ENCODE data around the gene LYPLAL1. TPM values are rescaled to one million over a fixed set of nuclear protein-coding genes. Genes with fewer than 3 reads are reported as not detected.

Gene LYPLAL1
- total RNA-seq, 1 donor from 2014 or later = 35.3 TPM

DNA sequence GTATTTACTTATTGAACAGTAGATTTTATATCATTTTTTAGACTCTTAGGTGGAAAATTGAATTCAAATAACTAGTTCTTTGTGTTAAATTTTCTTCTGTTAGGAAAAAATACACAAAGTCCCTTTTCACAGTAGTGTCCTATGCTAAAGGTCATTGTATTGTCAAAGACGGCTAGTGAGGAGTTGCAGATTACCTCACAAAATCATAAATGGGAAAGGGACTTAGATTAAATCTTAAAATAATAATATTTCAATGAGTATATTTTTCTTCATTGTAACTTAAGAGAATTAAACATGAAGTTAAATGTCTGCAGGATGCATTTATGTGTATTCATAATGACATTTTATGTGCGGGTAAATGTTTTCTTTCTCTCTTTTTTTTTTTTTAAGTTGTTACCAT, 32.7 kb downstream of the LYPLAL1 start:
- H3K4me3 Mint-ChIP-seq = no peak overlapping the region
- peaks cover 10% of the 10 kb centered on the region for H3K4me1 Mint-ChIP-seq
- H3K27me3 Mint-ChIP-seq (ENCODE audit: low read depth) = no peaks in the 10 kb centered on the region
- DNase-seq (ENCODE audit: low spot score in 2 of 2, unreplicated experiment in 2 of 2) = no peak
- no peak overlapping the region for H3K27ac Mint-ChIP-seq
- no peaks in the 10 kb centered on the region for H3K9me3 Mint-ChIP-seq
- TF ChIP-seq, protein P1, sequence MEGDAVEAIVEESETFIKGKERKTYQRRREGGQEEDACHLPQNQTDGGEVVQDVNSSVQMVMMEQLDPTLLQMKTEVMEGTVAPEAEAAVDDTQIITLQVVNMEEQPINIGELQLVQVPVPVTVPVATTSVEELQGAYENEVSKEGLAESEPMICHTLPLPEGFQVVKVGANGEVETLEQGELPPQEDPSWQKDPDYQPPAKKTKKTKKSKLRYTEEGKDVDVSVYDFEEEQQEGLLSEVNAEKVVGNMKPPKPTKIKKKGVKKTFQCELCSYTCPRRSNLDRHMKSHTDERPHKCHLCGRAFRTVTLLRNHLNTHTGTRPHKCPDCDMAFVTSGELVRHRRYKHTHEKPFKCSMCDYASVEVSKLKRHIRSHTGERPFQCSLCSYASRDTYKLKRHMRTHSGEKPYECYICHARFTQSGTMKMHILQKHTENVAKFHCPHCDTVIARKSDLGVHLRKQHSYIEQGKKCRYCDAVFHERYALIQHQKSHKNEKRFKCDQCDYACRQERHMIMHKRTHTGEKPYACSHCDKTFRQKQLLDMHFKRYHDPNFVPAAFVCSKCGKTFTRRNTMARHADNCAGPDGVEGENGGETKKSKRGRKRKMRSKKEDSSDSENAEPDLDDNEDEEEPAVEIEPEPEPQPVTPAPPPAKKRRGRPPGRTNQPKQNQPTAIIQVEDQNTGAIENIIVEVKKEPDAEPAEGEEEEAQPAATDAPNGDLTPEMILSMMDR (IDR thresholded peaks at IDR 0.05; ENCODE audit: unreplicated experiment) = no peak
- peaks cover 3% of the 10 kb centered on the region for H3K36me3 Mint-ChIP-seq

DNA sequence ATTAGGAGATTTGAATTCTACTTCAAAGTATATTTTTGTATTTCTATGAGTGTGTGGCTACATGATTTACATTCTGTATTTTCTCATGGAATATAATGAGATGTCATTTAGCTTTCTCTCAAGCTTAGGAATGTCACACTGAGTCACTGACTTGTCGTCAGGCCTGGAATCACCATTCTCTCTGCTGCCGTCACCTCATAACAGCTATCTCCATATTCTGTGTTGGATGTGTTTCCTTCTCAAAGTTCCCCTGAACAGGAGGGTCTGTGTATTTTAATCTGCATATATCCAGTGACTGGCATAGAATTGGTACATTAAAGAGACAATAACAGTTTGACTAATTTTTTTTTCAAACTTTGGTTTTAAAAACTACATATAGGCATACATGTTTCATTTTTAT, 35.9 kb downstream of the LYPLAL1 start:
- Mint-ChIP-seq H3K4me3 (no peak overlapping the region), H3K4me1 (peaks cover 3% of the 10 kb centered on the region), H3K27ac (no peak overlapping the region), H3K9me3 (no peaks in the 10 kb centered on the region), H3K27me3 (ENCODE audit: low read depth) (no peaks in the 10 kb centered on the region), H3K36me3 (peaks cover 9% of the 10 kb centered on the region)
- DNase-seq (ENCODE audit: low spot score in 2 of 2, unreplicated experiment in 2 of 2) = no peak
- TF ChIP-seq, protein P1 (IDR thresholded peaks at IDR 0.05; ENCODE audit: unreplicated experiment) = no peak

DNA sequence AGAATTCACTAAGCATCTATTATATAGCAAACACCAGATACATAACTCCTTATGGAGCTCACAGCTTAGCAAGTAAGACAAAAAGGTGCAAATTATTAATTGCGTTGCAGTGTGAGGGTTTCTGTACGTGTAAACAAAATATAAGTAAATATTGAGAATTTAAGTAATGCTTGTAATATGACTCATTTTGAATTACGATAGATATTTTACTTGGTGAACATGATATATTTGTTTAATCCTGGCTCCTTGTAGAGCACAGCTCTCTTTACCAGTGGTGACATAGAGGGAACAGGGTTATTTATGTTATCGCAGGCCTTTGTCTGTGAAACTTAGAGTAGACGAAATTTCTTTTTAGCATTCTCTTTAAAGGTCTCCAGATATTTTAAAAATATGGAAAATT, 36.4 kb downstream of the LYPLAL1 start:
- Mint-ChIP-seq H3K9me3 (peaks cover 2% of the 10 kb centered on the region), H3K27me3 (ENCODE audit: low read depth) (no peaks in the 10 kb centered on the region), H3K36me3 (peaks cover 11% of the 10 kb centered on the region), H3K4me1 (peaks cover 3% of the 10 kb centered on the region), H3K27ac (no peak overlapping the region), H3K4me3 (no peak overlapping the region)
- no peak for DNase-seq (ENCODE audit: low spot score in 2 of 2, unreplicated experiment in 2 of 2)
- TF ChIP-seq, protein P1 (IDR thresholded peaks at IDR 0.05; ENCODE audit: unreplicated experiment) = no peak

DNA sequence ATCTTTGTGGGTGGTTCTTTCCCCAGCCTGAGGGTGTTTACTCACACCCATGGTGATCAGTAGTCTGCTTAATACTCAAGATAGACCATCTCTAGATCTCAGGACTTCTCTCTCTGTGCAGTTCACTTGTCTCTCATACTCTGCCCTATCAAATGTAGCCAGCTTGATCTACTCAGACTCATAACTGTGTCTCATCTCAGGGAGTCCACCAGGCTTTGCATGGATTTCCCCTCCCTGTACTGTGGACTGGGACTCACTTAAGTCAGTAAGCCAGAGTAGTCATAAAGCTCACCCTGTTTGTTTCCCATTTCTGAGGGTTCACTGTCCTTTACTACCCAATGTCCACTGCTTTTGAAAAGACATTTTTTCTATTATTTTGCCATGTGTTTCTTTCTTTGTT, 41.8 kb downstream of the LYPLAL1 start:
- Mint-ChIP-seq H3K27ac (no peak overlapping the region), H3K4me3 (no peak overlapping the region), H3K36me3 (peaks cover 42% of the 10 kb centered on the region), H3K27me3 (ENCODE audit: low read depth) (no peaks in the 10 kb centered on the region), H3K9me3 (peaks cover 9% of the 10 kb centered on the region), H3K4me1 (no peaks in the 10 kb centered on the region)
- TF ChIP-seq, protein P1 (IDR thresholded peaks at IDR 0.05; ENCODE audit: unreplicated experiment) = no peak
- DNase-seq (ENCODE audit: low spot score in 2 of 2, unreplicated experiment in 2 of 2) = no peak

DNA sequence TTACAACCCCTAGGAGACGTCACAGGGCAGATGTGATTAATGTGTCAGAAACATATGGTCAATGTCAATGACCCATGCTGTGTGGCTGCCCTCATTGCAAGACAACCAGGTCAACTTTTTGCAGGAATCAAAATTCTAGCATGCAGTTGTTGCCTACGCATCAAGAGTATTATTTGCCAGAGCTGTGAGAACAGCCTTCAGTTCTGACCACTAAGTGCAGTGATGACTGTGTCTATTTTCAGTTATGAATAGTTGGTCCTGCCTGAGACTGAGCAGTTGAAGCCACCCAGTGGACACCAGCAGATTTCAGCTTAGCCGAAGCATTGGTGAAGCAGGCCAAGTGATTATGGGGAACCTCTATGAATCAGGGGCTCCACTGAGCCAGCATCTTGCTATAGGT, 47.3 kb downstream of the LYPLAL1 start:
- no peak for DNase-seq (ENCODE audit: low spot score in 2 of 2, unreplicated experiment in 2 of 2)
- TF ChIP-seq, protein P1 (IDR thresholded peaks at IDR 0.05; ENCODE audit: unreplicated experiment) = no peak
- no peaks in the 10 kb centered on the region for H3K27me3 Mint-ChIP-seq (ENCODE audit: low read depth)
- no peak overlapping the region for H3K4me3 Mint-ChIP-seq
- peaks cover 4% of the 10 kb centered on the region for H3K4me1 Mint-ChIP-seq
- no peaks in the 10 kb centered on the region for H3K9me3 Mint-ChIP-seq
- no peak overlapping the region for H3K27ac Mint-ChIP-seq
- H3K36me3 Mint-ChIP-seq = peaks cover 33% of the 10 kb centered on the region

DNA sequence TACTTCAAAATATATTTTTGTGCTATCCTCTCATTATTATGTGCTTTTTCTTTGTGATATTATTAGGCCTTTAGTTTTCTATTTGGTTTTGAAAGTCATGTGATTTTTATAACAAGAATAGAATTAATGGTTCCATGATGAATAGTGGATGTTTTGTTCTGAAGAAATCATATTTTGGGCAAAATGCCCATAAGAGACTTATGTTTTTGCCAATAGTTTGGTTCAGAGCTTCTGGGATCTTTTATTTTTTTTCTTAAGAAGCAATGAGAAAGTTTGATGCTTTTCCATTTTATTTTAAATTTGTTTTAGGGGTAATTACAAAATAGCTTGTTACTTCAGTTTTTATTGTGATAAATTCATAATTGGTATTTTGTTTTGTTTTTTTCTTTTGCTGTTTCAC, 49.8 kb downstream of the LYPLAL1 start:
- no peak for DNase-seq (ENCODE audit: low spot score in 2 of 2, unreplicated experiment in 2 of 2)
- no peak overlapping the region for H3K4me3 Mint-ChIP-seq
- no peaks in the 10 kb centered on the region for H3K27me3 Mint-ChIP-seq (ENCODE audit: low read depth)
- no peaks in the 10 kb centered on the region for H3K9me3 Mint-ChIP-seq
- TF ChIP-seq, protein P1 (IDR thresholded peaks at IDR 0.05; ENCODE audit: unreplicated experiment) = no peak
- H3K4me1 Mint-ChIP-seq = peaks cover 4% of the 10 kb centered on the region
- H3K27ac Mint-ChIP-seq = no peak overlapping the region
- peaks cover 26% of the 10 kb centered on the region for H3K36me3 Mint-ChIP-seq
